ENCODE measurements around the gene SRL. TPM values are rescaled to one million over a fixed set of nuclear protein-coding genes. Genes with fewer than 3 reads are reported as not detected.
A peak's percentile ranks its signal among the peaks of the same experiment; 100 is the strongest.
"Not testable (repeated sequence)": the region's sequence is repeated elsewhere in the genome, so short reads cannot be mapped to it uniquely, and the experiment has no call there.

The SRL gene
- total RNA-seq, 1 donor = not detected

- Histone ChIP-seq H3K9me3 (ENCODE audit: low read depth, low read length) (no peaks in the 10 kb centered on the region), H3K4me1 (ENCODE audit: insufficient read depth, low read length) (no peaks in the 10 kb centered on the region), H3K4me2 (ENCODE audit: insufficient read depth, low read length) (no peak overlapping the region), H3K27ac (ENCODE audit: low read depth, low read length) (no peak overlapping the region), H3K79me2 (ENCODE audit: insufficient read depth, low read length) (no peaks in the 10 kb centered on the region), H2AFZ (ENCODE audit: low read length) (no peak overlapping the region), H3K36me3 (ENCODE audit: insufficient read depth, low read length) (no peaks in the 10 kb centered on the region), H3K27me3 (ENCODE audit: insufficient read depth, low read length) (peaks cover 7% of the 10 kb centered on the region), H4K20me1 (ENCODE audit: insufficient read depth, low read length) (no peaks in the 10 kb centered on the region), H3K4me3 (ENCODE audit: insufficient read depth, low read length) (no peak overlapping the region)
- TF ChIP-seq, protein P1, sequence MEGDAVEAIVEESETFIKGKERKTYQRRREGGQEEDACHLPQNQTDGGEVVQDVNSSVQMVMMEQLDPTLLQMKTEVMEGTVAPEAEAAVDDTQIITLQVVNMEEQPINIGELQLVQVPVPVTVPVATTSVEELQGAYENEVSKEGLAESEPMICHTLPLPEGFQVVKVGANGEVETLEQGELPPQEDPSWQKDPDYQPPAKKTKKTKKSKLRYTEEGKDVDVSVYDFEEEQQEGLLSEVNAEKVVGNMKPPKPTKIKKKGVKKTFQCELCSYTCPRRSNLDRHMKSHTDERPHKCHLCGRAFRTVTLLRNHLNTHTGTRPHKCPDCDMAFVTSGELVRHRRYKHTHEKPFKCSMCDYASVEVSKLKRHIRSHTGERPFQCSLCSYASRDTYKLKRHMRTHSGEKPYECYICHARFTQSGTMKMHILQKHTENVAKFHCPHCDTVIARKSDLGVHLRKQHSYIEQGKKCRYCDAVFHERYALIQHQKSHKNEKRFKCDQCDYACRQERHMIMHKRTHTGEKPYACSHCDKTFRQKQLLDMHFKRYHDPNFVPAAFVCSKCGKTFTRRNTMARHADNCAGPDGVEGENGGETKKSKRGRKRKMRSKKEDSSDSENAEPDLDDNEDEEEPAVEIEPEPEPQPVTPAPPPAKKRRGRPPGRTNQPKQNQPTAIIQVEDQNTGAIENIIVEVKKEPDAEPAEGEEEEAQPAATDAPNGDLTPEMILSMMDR (IDR thresholded peaks at IDR 0.05; ENCODE audit: extremely low read depth, low read depth, low read length) = no peak
- peak; percentile 19 for DNase-seq (ENCODE audit: insufficient read length, low spot score, missing footprints)
Observed at GRCh38 chr16:4158143-4159093, 83.5 kb downstream of the SRL start.

- Histone ChIP-seq H3K27ac (ENCODE audit: low read depth, low read length) (no peak overlapping the region), H3K36me3 (ENCODE audit: insufficient read depth, low read length) (no peaks in the 10 kb centered on the region), H3K79me2 (ENCODE audit: insufficient read depth, low read length) (no peaks in the 10 kb centered on the region), H3K9me3 (ENCODE audit: low read depth, low read length) (no peaks in the 10 kb centered on the region), H4K20me1 (ENCODE audit: insufficient read depth, low read length) (no peaks in the 10 kb centered on the region), H2AFZ (ENCODE audit: low read length) (no peak overlapping the region), H3K4me1 (ENCODE audit: insufficient read depth, low read length) (no peaks in the 10 kb centered on the region), H3K27me3 (ENCODE audit: insufficient read depth, low read length) (peaks cover 7% of the 10 kb centered on the region), H3K4me2 (ENCODE audit: insufficient read depth, low read length) (no peak overlapping the region), H3K4me3 (ENCODE audit: insufficient read depth, low read length) (no peak overlapping the region)
- DNase-seq (ENCODE audit: insufficient read length, low spot score, missing footprints) = no peak
- TF ChIP-seq, protein P1 (IDR thresholded peaks at IDR 0.05; ENCODE audit: extremely low read depth, low read depth, low read length) = no peak
Observed at GRCh38 chr16:4157376-4157825, 84.5 kb downstream of the SRL start.

DNA sequence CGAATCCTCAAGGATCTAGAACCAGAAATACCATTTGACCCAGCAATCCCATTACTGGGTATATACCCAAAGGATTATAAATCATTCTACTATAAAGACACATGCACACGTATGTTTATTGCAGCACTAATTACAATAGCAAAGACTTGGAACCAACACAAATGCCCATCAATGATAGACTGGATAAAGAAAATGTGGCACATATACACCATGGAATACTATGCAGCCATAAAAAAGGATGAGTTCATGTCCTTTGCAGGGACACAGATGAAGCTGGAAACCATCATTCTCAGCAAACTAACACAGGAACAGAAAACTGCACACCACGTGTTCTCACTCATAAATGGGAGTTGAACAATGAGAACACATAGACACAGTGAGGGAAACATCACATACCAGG is 85.4 kb downstream of the SRL start:
- not testable (repeated sequence) for H3K9me3 ChIP-seq (ENCODE audit: low read depth, low read length); H3K36me3 ChIP-seq (ENCODE audit: insufficient read depth, low read length); H3K4me1 ChIP-seq (ENCODE audit: insufficient read depth, low read length); DNase-seq (ENCODE audit: insufficient read length, low spot score, missing footprints); H3K27me3 ChIP-seq (ENCODE audit: insufficient read depth, low read length); H4K20me1 ChIP-seq (ENCODE audit: insufficient read depth, low read length); H2AFZ ChIP-seq (ENCODE audit: low read length); H3K27ac ChIP-seq (ENCODE audit: low read depth, low read length); H3K4me2 ChIP-seq (ENCODE audit: insufficient read depth, low read length); H3K79me2 ChIP-seq (ENCODE audit: insufficient read depth, low read length); H3K4me3 ChIP-seq (ENCODE audit: insufficient read depth, low read length)

DNA sequence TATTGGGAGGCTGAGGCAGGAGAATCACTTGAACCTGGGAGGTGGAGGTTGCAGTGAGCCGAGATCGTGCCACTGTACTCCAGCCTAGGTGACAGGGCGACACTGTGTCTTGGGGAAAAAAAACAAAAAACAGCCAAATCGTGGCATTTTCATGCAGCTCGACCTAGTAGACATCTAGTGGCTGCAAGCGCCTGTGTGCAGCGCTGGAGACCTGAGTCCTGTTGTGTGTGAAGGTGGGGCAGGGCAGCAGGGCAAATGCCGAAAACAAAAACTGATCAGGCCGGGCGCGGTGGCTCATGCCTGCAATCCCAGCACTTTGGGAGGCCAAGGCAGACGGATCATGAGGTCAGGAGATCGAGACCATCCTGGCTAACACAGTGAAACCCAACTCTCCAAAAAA is 88.5 kb downstream of the SRL start:
- not testable (repeated sequence) for H4K20me1 ChIP-seq (ENCODE audit: insufficient read depth, low read length); H3K4me1 ChIP-seq (ENCODE audit: insufficient read depth, low read length); H3K4me2 ChIP-seq (ENCODE audit: insufficient read depth, low read length)

GRCh38 chr16:4152267-4152666 is 89.6 kb downstream of the SRL start:
- Histone ChIP-seq H3K36me3 (ENCODE audit: insufficient read depth, low read length) (no peaks in the 10 kb centered on the region), H3K79me2 (ENCODE audit: insufficient read depth, low read length) (no peaks in the 10 kb centered on the region), H2AFZ (ENCODE audit: low read length) (peak overlapping the region; percentile 5), H3K4me1 (ENCODE audit: insufficient read depth, low read length) (no peaks in the 10 kb centered on the region), H3K27ac (ENCODE audit: low read depth, low read length) (no peak overlapping the region), H4K20me1 (ENCODE audit: insufficient read depth, low read length) (no peaks in the 10 kb centered on the region), H3K27me3 (ENCODE audit: insufficient read depth, low read length) (peaks cover 4% of the 10 kb centered on the region), H3K4me3 (ENCODE audit: insufficient read depth, low read length) (no peak overlapping the region), H3K9me3 (ENCODE audit: low read depth, low read length) (no peaks in the 10 kb centered on the region), H3K4me2 (ENCODE audit: insufficient read depth, low read length) (no peak overlapping the region)
- DNase-seq (ENCODE audit: insufficient read length, low spot score, missing footprints) = peak; percentile 51
- TF ChIP-seq, protein P1 (IDR thresholded peaks at IDR 0.05; ENCODE audit: extremely low read depth, low read depth, low read length) = no peak

More for the DNA sequence above, 88.5 kb downstream of the SRL start:
- H3K79me2 ChIP-seq (ENCODE audit: insufficient read depth, low read length); DNase-seq (ENCODE audit: insufficient read length, low spot score, missing footprints); H3K27ac ChIP-seq (ENCODE audit: low read depth, low read length); H3K4me3 ChIP-seq (ENCODE audit: insufficient read depth, low read length); H3K27me3 ChIP-seq (ENCODE audit: insufficient read depth, low read length); H3K9me3 ChIP-seq (ENCODE audit: low read depth, low read length); H2AFZ ChIP-seq (ENCODE audit: low read length); H3K36me3 ChIP-seq (ENCODE audit: insufficient read depth, low read length): not testable (repeated sequence)

All from osteoblast (primary cell).